GM18861 (cell line): ENCODE measurements around the gene MT4.

Experiments
- ATAC-seq: cut with Tn5 transposase; IDR thresholded peaks from one replicate; pipeline ENCODE4 v1.9.1; 2021; ENCODE audit not compliant: unreplicated experiment

MT4 gene

DNA sequence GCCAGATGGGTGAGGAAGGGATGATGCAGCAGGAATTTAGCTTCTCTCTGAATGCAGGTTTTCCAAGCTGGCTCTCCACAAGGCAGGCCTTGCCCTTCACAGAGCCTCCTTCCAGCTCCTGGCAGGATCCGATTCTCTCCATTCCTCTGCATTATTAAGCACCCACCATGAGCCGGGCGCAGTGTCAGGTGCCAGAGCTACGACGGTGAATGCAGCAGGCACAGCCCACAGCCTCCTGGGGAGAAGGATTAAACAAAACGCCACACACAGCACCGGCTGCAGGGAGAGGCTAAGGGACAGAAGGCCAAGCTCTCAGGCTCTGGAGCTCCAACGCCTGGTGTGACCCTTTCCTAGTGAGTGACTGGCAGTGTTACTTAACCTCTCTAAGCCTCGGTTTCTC, 36.5 kb downstream of the MT4 start:
- ATAC-seq, result no peak

GRCh38 chr16:56603589-56603988, 38.7 kb downstream of the MT4 start:
- no peak for ATAC-seq

GRCh38 chr16:56604966-56605365, 40.1 kb downstream of the MT4 start:
- no peak for ATAC-seq

- no peak for ATAC-seq
Measured at GRCh38 chr16:56605475-56605874, 40.6 kb downstream of the MT4 start.

DNA sequence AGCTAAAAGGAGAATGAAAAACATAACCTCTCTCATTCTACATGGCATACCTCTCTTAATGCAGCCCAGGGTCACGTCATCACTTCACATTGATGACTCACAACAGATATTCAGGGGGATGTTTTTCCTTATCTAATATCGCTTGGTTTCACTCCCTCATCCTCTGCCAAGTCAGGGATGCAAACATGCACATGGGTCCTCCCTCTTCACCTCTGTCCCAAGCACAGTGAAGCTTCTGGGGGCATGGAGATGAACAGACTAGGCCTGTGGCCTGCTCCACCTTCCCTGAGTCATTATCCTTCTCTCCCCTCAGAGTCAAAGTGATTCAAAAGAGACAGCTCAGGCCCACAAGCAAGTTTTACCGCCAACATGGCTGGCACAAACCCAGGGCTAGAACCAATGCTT, 41.2 kb downstream of the MT4 start:
- ATAC-seq, result no peak

DNA sequence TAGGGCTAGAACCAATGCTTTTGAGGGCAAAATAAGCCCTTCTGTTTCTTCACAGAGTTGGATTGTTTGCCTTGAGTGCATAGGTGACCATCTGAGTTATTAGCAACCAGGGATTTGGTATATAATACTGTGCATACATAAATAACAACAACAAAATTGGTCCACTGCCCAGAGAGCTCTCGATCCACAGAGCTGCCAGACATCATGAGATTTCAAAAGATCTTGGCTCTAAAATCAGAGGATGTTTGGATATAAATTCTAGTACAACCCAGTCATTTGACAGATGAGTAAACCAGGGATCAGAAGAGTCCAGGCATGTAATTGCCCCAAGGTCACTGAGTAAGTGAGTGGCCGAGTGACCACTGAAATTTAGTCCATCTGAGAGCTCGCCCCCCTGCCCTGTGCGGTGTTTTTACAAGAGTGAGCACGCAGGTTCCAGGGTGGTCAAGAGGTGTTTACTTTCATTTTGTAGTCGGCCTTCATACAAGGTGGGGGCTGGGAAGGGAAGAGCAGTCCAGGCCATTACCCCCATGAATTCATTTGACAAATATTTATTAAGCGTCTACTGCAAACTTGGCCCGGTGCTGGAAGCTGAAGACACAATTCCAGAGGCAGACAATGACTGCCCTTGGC, 41.7 kb downstream of the MT4 start:
- no peak for ATAC-seq

GRCh38 chr16:56607109-56607618, 42.3 kb downstream of the MT4 start:
- no peak for ATAC-seq

- no peak for ATAC-seq
Measured at GRCh38 chr16:56607675-56608042, 42.8 kb downstream of the MT4 start.

DNA sequence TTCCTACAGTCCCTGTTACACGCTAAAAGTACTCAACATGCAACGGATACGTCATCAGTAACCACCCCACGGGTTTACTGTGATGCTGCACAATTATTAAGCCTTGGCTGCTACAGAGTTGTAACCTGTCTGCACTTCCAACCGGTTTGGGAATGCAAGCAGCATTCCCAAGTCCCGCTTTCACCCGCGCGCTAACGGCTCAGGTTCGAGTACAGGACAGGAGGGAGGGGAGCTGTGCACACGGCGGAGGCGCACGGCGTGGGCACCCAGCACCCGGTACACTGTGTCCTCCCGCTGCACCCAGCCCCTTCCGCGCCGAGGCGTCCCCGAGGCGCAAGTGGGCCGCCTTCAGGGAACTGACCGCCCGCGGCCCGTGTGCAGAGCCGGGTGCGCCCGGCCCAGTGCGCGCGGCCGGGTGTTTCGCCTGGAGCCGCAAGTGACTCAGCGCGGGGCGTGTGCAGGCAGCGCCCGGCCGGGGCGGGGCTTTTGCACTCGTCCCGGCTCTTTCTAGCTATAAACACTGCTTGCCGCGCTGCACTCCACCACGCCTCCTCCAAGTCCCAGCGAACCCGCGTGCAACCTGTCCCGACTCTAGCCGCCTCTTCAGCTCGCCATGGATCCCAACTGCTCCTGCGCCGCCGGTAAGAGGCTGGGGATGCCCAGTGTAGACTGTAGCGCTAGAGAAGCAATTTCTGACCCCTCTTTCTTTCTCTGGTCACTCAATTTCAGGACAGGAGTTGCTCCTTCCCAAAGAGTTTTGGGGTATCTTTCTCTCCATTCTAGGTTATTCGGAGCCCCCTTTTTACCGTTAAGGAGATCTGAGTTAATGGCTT, 43.4 kb downstream of the MT4 start, which contains the start of gene MT2A:
TSS of gene MT2A (plus strand) at position 542 of the 833 bp plus-strand sequence. CDS start at position 614, 72 bp downstream.
- ATAC-seq, result peak; percentile 76

DNA sequence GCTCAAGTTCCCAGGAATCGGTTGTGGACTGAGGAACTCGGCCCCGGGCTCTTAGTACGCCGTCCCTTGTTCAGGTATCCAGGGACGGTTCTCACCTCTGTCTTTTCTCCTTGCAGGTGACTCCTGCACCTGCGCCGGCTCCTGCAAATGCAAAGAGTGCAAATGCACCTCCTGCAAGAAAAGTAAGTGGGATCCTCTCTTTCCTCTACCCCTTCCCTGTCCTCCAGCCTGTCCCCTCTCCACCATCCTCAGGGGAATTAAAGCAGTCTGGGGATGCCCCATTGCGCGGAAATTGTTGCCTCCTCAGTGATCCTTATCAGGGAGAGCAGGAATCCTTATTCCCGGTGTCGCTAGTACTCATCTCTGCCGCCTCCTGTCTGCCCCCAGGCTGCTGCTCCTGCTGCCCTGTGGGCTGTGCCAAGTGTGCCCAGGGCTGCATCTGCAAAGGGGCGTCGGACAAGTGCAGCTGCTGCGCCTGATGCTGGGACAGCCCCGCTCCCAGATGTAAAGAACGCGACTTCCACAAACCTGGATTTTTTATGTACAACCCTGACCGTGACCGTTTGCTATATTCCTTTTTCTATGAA, 44.1 kb downstream of the MT4 start:
- ATAC-seq, result no peak

- ATAC-seq, result peak; percentile 38
Measured at GRCh38 chr16:56609463-56609921, 44.6 kb downstream of the MT4 start.

GRCh38 chr16:56610017-56610608, 45.2 kb downstream of the MT4 start:
- ATAC-seq, result no peak

DNA sequence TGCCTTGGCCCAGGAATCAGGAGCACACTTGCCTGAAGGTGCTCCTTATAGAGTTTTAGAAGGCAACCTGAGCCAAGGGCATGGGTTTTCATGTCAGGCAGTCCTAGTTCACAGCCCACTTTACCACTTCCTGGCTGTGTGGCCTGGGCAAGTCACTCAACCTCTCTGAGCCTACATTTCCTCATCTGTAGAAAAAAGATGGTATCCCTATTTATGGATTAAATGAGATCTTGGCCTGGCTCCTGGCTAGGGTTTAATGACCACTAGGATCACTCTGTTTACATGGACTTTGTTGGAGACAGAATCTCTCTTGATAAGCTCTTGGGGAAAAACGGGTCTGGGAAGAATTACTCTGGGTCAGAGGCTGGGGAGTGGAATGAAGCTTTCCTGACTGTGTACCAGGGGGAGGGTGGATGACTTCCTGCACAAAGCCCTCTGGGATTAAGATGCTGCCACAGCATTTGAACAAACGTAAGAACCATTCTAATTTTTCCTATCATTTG, 45.8 kb downstream of the MT4 start:
- ATAC-seq, result no peak

DNA sequence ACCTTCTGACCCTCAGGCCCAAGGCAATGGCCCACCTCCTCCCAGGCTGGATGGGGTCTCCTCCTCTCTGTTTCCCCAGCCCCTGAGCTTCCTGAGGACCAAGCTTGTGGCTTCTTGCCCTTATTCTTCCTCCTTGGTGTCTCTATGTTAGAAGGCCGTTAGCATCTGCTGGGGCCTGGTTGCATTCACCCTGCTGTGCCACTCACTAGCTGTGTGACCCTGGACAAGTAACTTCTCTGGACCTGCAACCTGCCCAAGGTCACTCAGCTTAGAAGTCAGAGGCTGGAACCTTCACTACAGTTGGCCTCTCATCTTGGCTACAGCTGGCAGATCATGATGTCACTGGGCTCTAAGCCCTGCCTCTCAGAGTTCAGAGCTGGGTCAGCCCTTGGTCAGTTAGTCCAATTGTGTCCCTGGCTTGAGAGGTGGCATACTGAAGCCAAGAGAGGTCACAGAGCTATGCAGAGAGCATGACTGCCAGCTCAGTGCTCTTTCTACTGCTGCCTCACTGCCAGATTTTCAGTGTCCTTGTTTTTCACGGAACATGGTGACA, 46.5 kb downstream of the MT4 start:
- no peak for ATAC-seq

DNA sequence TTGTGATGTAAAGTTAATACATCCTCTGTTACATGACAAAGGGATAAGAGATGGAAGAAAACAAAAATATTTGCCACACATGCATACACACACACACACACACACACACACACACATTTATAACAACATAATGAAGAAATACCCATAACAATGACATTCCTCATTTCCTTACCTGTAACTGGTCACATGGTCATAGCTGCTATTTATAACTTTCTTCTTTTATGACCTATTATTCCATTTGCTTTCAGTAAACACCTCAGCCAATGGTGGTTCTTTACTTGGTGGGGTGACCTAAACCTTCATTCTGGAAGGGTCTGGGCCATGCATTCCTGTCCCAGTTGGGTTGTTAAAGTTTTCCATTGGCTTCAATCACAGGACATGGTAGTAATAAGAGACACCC, 48.8 kb downstream of the MT4 start:
- ATAC-seq, result no peak

DNA sequence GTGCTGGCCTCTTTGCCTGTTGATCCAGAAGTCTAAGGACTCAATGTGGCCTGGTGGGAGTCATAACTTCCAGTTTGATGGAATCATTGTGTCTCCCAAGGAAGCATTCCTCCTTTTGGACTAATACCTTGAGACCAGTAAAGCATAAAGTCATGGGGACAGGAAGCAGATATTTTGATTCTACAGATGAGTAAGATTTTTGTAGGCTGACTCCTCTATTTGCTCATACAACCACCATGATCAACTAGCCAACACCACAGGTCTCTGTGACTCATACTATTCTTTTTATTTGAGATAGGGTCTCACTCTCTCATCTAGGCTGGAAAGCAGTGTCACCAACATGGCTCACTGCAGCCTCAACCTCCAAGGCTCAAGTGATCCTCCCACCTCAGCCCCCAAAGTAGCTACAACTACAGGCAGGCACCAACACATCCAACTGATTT, 49.7 kb downstream of the MT4 start:
- ATAC-seq, result no peak

DNA sequence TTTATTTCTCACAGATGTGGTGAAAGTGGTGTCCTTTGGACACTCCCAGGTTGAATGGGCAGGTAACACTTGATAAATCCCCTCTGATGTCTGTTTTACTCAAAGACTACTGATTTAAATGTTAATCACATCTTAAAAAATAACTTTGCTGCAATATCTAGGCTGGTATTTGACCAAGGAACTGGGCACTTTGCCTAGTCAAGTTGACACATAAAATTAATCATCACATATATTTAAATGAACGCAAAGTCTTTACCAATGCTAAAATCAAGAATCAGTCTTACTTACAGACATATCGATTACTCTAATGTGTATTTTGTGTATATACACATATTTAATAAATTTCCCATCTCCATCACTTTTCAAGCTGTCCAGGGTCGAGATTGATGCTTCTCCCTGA, 50.5 kb downstream of the MT4 start:
- no peak for ATAC-seq

DNA sequence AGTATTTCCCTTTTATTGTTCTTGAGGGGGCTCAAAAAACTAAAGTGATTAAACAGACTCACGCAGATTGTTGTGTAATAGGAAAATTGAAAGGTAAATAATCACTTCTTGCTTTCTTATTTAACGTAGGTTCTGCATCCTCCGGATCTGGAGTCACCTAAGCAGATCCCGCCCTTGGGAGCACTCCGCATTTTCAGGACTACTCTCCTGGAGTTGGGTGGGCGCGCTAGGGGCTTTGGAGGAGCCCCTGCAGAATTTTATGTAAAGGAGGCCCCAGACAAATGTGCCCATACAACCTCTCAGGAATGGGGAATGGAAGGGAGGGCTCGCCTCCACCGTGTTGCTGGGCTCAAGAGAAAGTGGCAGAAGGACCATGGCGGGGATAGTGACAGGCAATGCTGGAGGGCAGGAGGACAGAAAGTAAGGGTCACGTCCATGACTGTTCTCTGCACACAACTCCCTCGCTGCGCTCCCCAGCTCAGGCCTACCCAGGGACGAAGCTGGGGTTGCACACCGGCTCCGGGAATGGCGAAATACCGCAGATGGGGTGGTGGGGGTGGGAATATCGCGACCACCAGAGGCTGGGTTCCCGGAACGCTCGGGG, 51.8 kb downstream of the MT4 start:
- ATAC-seq, result no peak

GRCh38 chr16:56617212-56618085, 52.6 kb downstream of the MT4 start:
- ATAC-seq, result no peak

- no peak for ATAC-seq
Measured at GRCh38 chr16:56618138-56618537, 53.3 kb downstream of the MT4 start.
